SK-N-SH (cell line): ENCODE results near the gene RBM20.

ENCODE experiments used
- CTCF ChIP-seq: fragments of 200-600 bp; sonication (generic); IDR thresholded peaks from 2 replicates; pipeline ENCODE4 v1.6.1; 2017; ENCODE audit warnings: antibody characterized with exemption, mild to moderate bottlenecking, moderate library complexity
- EZH2phosphoT487 ChIP-seq: fragments of 200-600 bp; sonication (generic); IDR thresholded peaks from 2 replicates; pipeline ENCODE4 v1.6.1; 2017; ENCODE audit warnings: low read depth, mixed run types, mild to moderate bottlenecking, antibody characterized with exemption, moderate library complexity, borderline replicate concordance
- GATA2 ChIP-seq: sonication (generic); formaldehyde crosslinking; IDR thresholded peaks from 2 replicates; pipeline ENCODE4 v1.5.0; 2020; ENCODE audit warnings: mild to moderate bottlenecking, missing genetic modification reagents
- MAX ChIP-seq: IDR thresholded peaks from 2 replicates; pipeline ENCODE4 v1.4.0; 2012; ENCODE audit warnings: low read depth
- NRF1 ChIP-seq: IDR thresholded peaks from 2 replicates; pipeline ENCODE4 v1.6.1; 2012; ENCODE audit warnings: low read depth, mild to moderate bottlenecking, low read length
- RFX5 ChIP-seq: IDR thresholded peaks from 2 replicates; pipeline ENCODE4 v1.6.1; 2012; ENCODE audit warnings: mild to moderate bottlenecking, improper control_type of control experiment, low read length
- SMC3 ChIP-seq: IDR thresholded peaks from 2 replicates; pipeline ENCODE4 v1.6.1; 2012; ENCODE audit warnings: low read depth, low read length, improper control_type of control experiment
- TAF1 ChIP-seq: IDR thresholded peaks from 2 replicates; pipeline ENCODE4 v1.6.1; 2012; ENCODE audit warnings: low read depth, mild to moderate bottlenecking, low read length, moderate library complexity, borderline replicate concordance
- USF1 ChIP-seq: IDR thresholded peaks from 2 replicates; pipeline ENCODE4 v1.4.0; 2012; ENCODE audit warnings: low read depth, borderline replicate concordance
- TF ChIP-seq, protein P1 (sequence below): fragments of 150-350 bp; IDR thresholded peaks from 2 replicates; pipeline ENCODE4 v1.6.1; 2017; ENCODE audit warnings: antibody characterized with exemption, low read length, low read depth, borderline replicate concordance
- TF ChIP-seq, protein P2 (sequence below): IDR thresholded peaks from 2 replicates; pipeline ENCODE4 v1.6.1; 2012; ENCODE audit warnings: mild to moderate bottlenecking, low read depth, low read length, moderate library complexity

DNA sequence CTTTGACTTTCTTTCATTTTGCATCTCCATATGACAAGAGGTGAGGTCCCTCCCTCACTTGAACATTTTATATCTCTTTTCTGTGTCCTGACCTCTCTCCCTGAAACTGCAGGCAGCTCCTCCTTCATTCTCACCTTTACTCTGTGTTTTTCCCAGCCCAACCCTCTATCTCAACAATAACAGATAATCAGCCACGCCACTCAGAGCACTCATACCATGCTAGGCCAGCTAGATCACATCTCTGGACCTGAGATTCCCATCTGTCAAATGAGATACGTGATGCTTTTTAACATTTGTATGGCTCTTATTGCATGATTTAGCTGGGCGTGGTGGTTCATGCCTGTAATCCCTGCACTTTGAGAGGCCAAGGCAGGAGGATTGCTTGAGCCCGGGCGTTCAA lies 164.5 kb downstream of the RBM20 start:
- TF ChIP-seq RFX5, result no peak
- no peak for TF ChIP-seq CTCF
- no peak for TF ChIP-seq NRF1
- TF ChIP-seq MAX, result no peak
- TF ChIP-seq, protein P1, sequence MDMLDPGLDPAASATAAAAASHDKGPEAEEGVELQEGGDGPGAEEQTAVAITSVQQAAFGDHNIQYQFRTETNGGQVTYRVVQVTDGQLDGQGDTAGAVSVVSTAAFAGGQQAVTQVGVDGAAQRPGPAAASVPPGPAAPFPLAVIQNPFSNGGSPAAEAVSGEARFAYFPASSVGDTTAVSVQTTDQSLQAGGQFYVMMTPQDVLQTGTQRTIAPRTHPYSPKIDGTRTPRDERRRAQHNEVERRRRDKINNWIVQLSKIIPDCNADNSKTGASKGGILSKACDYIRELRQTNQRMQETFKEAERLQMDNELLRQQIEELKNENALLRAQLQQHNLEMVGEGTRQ, result no peak
- no peak for TF ChIP-seq USF1
- no peak for TF ChIP-seq SMC3
- TF ChIP-seq GATA2, result no peak
- TF ChIP-seq TAF1, result no peak
- TF ChIP-seq, protein P2, sequence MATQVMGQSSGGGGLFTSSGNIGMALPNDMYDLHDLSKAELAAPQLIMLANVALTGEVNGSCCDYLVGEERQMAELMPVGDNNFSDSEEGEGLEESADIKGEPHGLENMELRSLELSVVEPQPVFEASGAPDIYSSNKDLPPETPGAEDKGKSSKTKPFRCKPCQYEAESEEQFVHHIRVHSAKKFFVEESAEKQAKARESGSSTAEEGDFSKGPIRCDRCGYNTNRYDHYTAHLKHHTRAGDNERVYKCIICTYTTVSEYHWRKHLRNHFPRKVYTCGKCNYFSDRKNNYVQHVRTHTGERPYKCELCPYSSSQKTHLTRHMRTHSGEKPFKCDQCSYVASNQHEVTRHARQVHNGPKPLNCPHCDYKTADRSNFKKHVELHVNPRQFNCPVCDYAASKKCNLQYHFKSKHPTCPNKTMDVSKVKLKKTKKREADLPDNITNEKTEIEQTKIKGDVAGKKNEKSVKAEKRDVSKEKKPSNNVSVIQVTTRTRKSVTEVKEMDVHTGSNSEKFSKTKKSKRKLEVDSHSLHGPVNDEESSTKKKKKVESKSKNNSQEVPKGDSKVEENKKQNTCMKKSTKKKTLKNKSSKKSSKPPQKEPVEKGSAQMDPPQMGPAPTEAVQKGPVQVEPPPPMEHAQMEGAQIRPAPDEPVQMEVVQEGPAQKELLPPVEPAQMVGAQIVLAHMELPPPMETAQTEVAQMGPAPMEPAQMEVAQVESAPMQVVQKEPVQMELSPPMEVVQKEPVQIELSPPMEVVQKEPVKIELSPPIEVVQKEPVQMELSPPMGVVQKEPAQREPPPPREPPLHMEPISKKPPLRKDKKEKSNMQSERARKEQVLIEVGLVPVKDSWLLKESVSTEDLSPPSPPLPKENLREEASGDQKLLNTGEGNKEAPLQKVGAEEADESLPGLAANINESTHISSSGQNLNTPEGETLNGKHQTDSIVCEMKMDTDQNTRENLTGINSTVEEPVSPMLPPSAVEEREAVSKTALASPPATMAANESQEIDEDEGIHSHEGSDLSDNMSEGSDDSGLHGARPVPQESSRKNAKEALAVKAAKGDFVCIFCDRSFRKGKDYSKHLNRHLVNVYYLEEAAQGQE, result no peak
- no peak for TF ChIP-seq EZH2phosphoT487
